Right atrium auricular region (tissue), 2 donors: ENCODE measurements around the gene C3orf22. TPM values are rescaled to one million over a fixed set of nuclear protein-coding genes. Genes with fewer than 3 reads are reported as not detected.

ENCODE experiments used
- DNase-seq: peaks from one replicate; pipeline ENCODE4 v3.0.0-alpha.2; 2019; ENCODE audit warnings: low spot score
- H3K27ac ChIP-seq, 2 donors: fragments of 200-600 bp; sonication (generic); 1 replicate in 1 of 2; 2 replicates in 1 of 2; pipeline ENCODE4 v1.5.1; 2016 to 2019
- H3K27me3 ChIP-seq, 2 donors: fragments of 200-600 bp; sonication (generic); one replicate each; pipeline versions ENCODE4 v1.5.1 to v1.6.0; 2017 to 2019
- H3K36me3 ChIP-seq: fragments of 200-600 bp; sonication (generic); one replicate; pipeline ENCODE4 v1.5.1; 2016
- H3K4me1 ChIP-seq, 2 donors: fragments of 200-600 bp; sonication (generic); one replicate each; pipeline versions ENCODE4 v1.5.1 to v1.6.0; 2017 to 2019
- H3K4me3 ChIP-seq, 2 donors: fragments of 200-600 bp; sonication (generic); 1 replicate in 1 of 2; 2 replicates in 1 of 2; pipeline ENCODE4 v1.5.1; 2017 to 2019; ENCODE audit warnings: mild to moderate bottlenecking in 1 of 2, moderate library complexity in 1 of 2
- H3K9me3 ChIP-seq, 2 donors: fragments of 200-600 bp; sonication (generic); one replicate each; pipeline ENCODE4 v1.5.1; 2019
- total RNA-seq, 2 donors: library from RNA; depleted of rRNA; stranded (reverse); fragments of >200 nt; gene quantifications; one replicate each; pipeline ENCODE4 v1.1.0, GENCODE V29; 2016
- TF ChIP-seq, protein P1 (sequence below), 2 donors: fragments of 200-600 bp; sonication (generic); IDR thresholded peaks; one replicate each; pipeline ENCODE4 v1.5.1; 2019; ENCODE audit warnings: antibody characterized with exemption in 2 of 2

Gene C3orf22
- total RNA-seq, 2 donors from 2014 or later = not detected

DNA sequence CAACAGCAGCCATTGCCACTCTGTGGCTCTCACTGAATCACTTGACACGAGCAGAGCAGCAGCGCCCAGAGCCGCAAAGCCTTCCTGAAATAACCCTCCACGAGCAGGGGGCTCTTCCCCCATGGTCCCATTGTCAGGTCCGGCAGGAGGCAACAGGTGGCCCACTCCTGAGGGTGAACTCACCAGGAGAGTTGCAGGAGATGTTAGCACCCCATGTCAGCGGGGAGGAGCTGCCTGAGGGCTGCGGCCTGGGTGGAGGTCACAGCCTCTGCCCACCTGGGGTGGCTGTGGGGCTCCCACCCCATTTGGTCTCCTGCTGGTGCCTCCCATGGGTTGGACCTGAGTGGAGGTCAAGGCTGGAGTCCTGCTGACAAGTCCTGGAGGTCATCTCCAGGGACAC, 12.3 kb upstream of the C3orf22 start:
- Histone ChIP-seq H3K27me3 (no peaks in the 10 kb centered on the region), H3K4me3 (no peak overlapping the region), H3K4me1 (no peaks in the 10 kb centered on the region), H3K36me3 (no peaks in the 10 kb centered on the region), H3K27ac (no peak overlapping the region), H3K9me3 (no peaks in the 10 kb centered on the region)
- TF ChIP-seq, protein P1, sequence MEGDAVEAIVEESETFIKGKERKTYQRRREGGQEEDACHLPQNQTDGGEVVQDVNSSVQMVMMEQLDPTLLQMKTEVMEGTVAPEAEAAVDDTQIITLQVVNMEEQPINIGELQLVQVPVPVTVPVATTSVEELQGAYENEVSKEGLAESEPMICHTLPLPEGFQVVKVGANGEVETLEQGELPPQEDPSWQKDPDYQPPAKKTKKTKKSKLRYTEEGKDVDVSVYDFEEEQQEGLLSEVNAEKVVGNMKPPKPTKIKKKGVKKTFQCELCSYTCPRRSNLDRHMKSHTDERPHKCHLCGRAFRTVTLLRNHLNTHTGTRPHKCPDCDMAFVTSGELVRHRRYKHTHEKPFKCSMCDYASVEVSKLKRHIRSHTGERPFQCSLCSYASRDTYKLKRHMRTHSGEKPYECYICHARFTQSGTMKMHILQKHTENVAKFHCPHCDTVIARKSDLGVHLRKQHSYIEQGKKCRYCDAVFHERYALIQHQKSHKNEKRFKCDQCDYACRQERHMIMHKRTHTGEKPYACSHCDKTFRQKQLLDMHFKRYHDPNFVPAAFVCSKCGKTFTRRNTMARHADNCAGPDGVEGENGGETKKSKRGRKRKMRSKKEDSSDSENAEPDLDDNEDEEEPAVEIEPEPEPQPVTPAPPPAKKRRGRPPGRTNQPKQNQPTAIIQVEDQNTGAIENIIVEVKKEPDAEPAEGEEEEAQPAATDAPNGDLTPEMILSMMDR (IDR thresholded peaks at IDR 0.05) = no peak
- no peak for DNase-seq

DNA sequence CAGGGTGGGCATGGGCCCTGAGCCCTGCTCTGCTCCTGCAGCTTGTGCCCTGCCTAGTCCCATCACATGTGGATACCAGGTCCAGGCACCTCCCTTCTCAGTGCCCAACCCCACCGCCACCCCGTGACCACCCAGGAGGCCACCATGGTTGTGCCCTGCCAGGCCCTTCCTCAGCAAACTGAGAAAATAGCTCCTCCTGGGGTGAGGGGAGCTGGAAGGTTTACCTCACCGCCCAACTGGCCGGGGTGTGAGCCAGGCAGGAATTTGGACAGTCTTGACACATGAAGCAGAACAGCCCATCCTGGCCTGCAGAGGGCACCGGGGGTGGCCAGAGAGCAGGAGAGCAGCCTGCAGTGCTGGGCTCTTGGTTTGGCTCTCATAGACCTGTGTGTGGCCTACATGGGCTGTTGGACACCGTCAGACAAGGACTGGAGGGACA, 11.4 kb upstream of the C3orf22 start:
- Histone ChIP-seq H3K27me3 (no peaks in the 10 kb centered on the region), H3K4me1 (no peaks in the 10 kb centered on the region), H3K9me3 (no peaks in the 10 kb centered on the region), H3K27ac (no peak overlapping the region), H3K36me3 (no peaks in the 10 kb centered on the region), H3K4me3 (no peak overlapping the region)
- TF ChIP-seq, protein P1 (IDR thresholded peaks at IDR 0.05) = no peak
- DNase-seq = no peak

- Histone ChIP-seq H3K27me3 (no peaks in the 10 kb centered on the region), H3K36me3 (no peaks in the 10 kb centered on the region), H3K4me1 (no peaks in the 10 kb centered on the region), H3K9me3 (no peaks in the 10 kb centered on the region), H3K27ac (no peak overlapping the region), H3K4me3 (no peak overlapping the region)
- no peak for DNase-seq
- TF ChIP-seq, protein P1 (IDR thresholded peaks at IDR 0.05) = no peak
These were observed 10.8 kb upstream of the C3orf22 start for GRCh38 chr3:126569390-126569975.

DNA sequence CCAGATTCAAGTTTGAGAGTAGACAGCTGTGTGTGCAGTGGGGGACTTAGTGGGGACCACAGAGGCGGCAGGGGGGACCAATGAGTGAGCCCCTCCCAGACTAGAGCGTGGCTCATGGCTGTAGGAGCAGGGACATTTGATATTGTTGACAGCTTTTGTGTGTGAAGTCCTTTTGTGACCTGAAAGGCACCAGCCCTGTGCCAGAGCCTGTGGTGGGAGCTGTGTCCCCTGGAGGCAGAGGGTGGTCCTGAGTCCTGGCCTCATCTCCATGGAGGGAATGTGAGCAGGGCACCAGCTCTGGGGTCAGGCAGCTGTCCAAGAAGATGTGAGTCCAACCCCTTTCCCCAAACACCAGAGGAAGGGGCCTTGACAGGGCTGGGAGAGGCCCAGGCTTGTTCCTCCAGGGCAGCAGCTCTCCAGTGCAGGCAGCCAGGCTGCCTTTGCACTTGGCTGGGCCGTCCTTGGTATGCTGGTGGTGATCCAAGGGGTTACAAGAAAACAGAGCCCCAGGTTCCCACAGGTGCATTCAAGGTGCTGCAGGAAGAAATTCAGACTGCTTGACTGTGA, 10.1 kb upstream of the C3orf22 start:
- Histone ChIP-seq H3K27me3 (no peaks in the 10 kb centered on the region), H3K27ac (no peak overlapping the region), H3K4me3 (no peak overlapping the region), H3K4me1 (no peaks in the 10 kb centered on the region), H3K36me3 (no peaks in the 10 kb centered on the region), H3K9me3 (no peaks in the 10 kb centered on the region)
- TF ChIP-seq, protein P1 (IDR thresholded peaks at IDR 0.05) = no peak
- no peak for DNase-seq

GRCh38 chr3:126567696-126568438, 9.1 kb upstream of the C3orf22 start:
- no peak for DNase-seq
- Histone ChIP-seq H3K27ac (no peak overlapping the region), H3K36me3 (no peaks in the 10 kb centered on the region), H3K4me3 (no peak overlapping the region), H3K9me3 (peaks cover 0 to 4% of the 10 kb centered on the region in 2 donors), H3K27me3 (no peaks in the 10 kb centered on the region), H3K4me1 (no peaks in the 10 kb centered on the region)
- TF ChIP-seq, protein P1 (IDR thresholded peaks at IDR 0.05) = peak in 1 of 2 donors; percentile 46
